Activated B cell treated with CpG ODN at 0.5 μM for 24 hours (primary cell): ENCODE data around the gene CLASP1. TPM values are rescaled to one million over a fixed set of nuclear protein-coding genes. Genes with fewer than 3 reads are reported as not detected.

ENCODE experiments used
- ATAC-seq: fragments of 200-7000 bp; cut with Tn5 transposase; one replicate; pipeline ENCODE4 v1.10.0; 2021; ENCODE audit warnings: low read depth, mild to moderate bottlenecking, moderate library complexity
- CTCF ChIA-PET: fragments of 350-600 bp; sonication (Branson Sonifier 250); formaldehyde crosslinking; loops from one replicate; lab custom pipeline; 2021; ENCODE audit warnings: antibody characterized with exemption; lab: Charles Lee
- POLR2A ChIA-PET: fragments of 350-600 bp; sonication (Branson Sonifier 250); formaldehyde crosslinking; loops from one replicate; lab custom pipeline; 2021; ENCODE audit warnings: antibody characterized with exemption; lab: Charles Lee
- DNase-seq: peaks from one replicate; pipeline ENCODE4 v3.0.0; 2022
- H3K27ac Mint-ChIP-seq: one replicate; pipeline ENCODE4 v1.8.0; 2020; ENCODE audit warnings: mixed read lengths
- H3K27me3 Mint-ChIP-seq: one replicate; pipeline ENCODE4 v1.8.0; 2021; ENCODE audit warnings: mixed read lengths
- H3K36me3 Mint-ChIP-seq: one replicate; pipeline ENCODE4 v1.8.0; 2021; ENCODE audit warnings: low read depth, mixed read lengths
- H3K4me1 Mint-ChIP-seq: one replicate; pipeline ENCODE4 v1.8.0; 2021; ENCODE audit warnings: mixed read lengths
- H3K4me3 Mint-ChIP-seq: one replicate; pipeline ENCODE4 v1.8.0; 2020; ENCODE audit warnings: mild to moderate bottlenecking, mixed read lengths
- H3K9me3 Mint-ChIP-seq: one replicate; pipeline ENCODE4 v1.8.0; 2020; ENCODE audit warnings: mixed read lengths
- CTCF ChIP-seq: fragments of 200-600 bp; IDR thresholded peaks from one replicate; pipeline ENCODE4 v1.8.0; 2022; ENCODE audit warnings: antibody characterized with exemption, mild to moderate bottlenecking
- intact Hi-C: fragments of 100-400 bp; cut with micrococcal nuclease; formaldehyde crosslinking; loops from one replicate; pipeline ENCODE4 v1.15.1; 2024
- total RNA-seq: library from RNA; stranded (reverse); gene quantifications from 2 replicates; pipeline ENCODE4 v1.2.3, GENCODE V29; 2022

Gene CLASP1
- total RNA-seq, 1 donor from 2014 or later: 65.0 TPM

GRCh38 chr2:121626777-121627524 lies 22.3 kb downstream of the CLASP1 start:
- H3K4me1 Mint-ChIP-seq: peaks cover 3% of the 10 kb centered on the region
- intact Hi-C loops: no loop called here
- ATAC-seq (no peak), DNase-seq (no peak)
- peak overlapping the region; percentile 42 for H3K27ac Mint-ChIP-seq
- ChIA-PET POLR2A (interaction anchor here (1.2 kb wide), 1 partner anchor 23 kb away, joined by 3 read pairs; the partner anchor contains the start of gene CLASP1), CTCF (no interaction called here)
- H3K9me3 Mint-ChIP-seq: no peaks in the 10 kb centered on the region
- TF ChIP-seq CTCF: no peak
- no peak overlapping the region for H3K4me3 Mint-ChIP-seq
- peaks cover 20% of the 10 kb centered on the region for H3K36me3 Mint-ChIP-seq
- no peaks in the 10 kb centered on the region for H3K27me3 Mint-ChIP-seq

GRCh38 chr2:121625953-121626352 lies 23.3 kb downstream of the CLASP1 start:
- Mint-ChIP-seq H3K4me3 (no peak overlapping the region), H3K27me3 (no peaks in the 10 kb centered on the region), H3K27ac (no peak overlapping the region), H3K4me1 (peaks cover 3% of the 10 kb centered on the region), H3K9me3 (no peaks in the 10 kb centered on the region), H3K36me3 (peaks cover 23% of the 10 kb centered on the region)
- DNase-seq (no peak), ATAC-seq (no peak)
- ChIA-PET POLR2A (no interaction called here), CTCF (no interaction called here)
- intact Hi-C loops: no loop called here
- TF ChIP-seq CTCF: no peak

- Mint-ChIP-seq H3K27ac (no peak overlapping the region), H3K27me3 (no peaks in the 10 kb centered on the region), H3K36me3 (peaks cover 22% of the 10 kb centered on the region), H3K4me1 (peaks cover 5% of the 10 kb centered on the region), H3K4me3 (no peak overlapping the region), H3K9me3 (no peaks in the 10 kb centered on the region)
- intact Hi-C loops: loop anchor here (2.0 kb wide), 1 partner anchor 32 kb away; the partner anchor contains the start of gene CLASP1
- CTCF ChIA-PET: no interaction called here
- ATAC-seq: peak; percentile 64
- no peak for TF ChIP-seq CTCF
- POLR2A ChIA-PET: interaction anchor here (0.6 to 1.3 kb wide), 2 partner anchors 20 to 32 kb away, joined by 3 to 4 read pairs; partner anchors contain the start of gene CLASP1
- no peak for DNase-seq
Measured at GRCh38 chr2:121617042-121617599, 32.1 kb downstream of the CLASP1 start.

- Mint-ChIP-seq H3K27me3 (no peaks in the 10 kb centered on the region), H3K27ac (no peak overlapping the region), H3K4me3 (no peak overlapping the region), H3K36me3 (peaks cover 13% of the 10 kb centered on the region), H3K9me3 (no peaks in the 10 kb centered on the region), H3K4me1 (peaks cover 8% of the 10 kb centered on the region)
- intact Hi-C loops: no loop called here
- no peak for DNase-seq
- ChIA-PET POLR2A (interaction anchor here (0.5 to 0.7 kb wide), 2 partner anchors 50 to 120 kb away, joined by 3 read pairs; no protein-coding TSS in a partner anchor), CTCF (no interaction called here)
- TF ChIP-seq CTCF: no peak
- ATAC-seq: no peak
Measured at GRCh38 chr2:121613774-121614173, 35.5 kb downstream of the CLASP1 start.

- intact Hi-C loops: no loop called here
- Mint-ChIP-seq H3K27ac (no peak overlapping the region), H3K4me3 (no peak overlapping the region), H3K9me3 (no peaks in the 10 kb centered on the region), H3K4me1 (peaks cover 10% of the 10 kb centered on the region), H3K36me3 (peaks cover 13% of the 10 kb centered on the region), H3K27me3 (no peaks in the 10 kb centered on the region)
- ChIA-PET CTCF (no interaction called here), POLR2A (no interaction called here)
- TF ChIP-seq CTCF: no peak
- DNase-seq (no peak), ATAC-seq (no peak)
Measured at GRCh38 chr2:121613152-121613551, 36.1 kb downstream of the CLASP1 start.
